HG03575 (cell line): ENCODE measurements around the gene PLAAT4.
"Not testable (repeated sequence)": the region's sequence is repeated elsewhere in the genome, so short reads cannot be mapped to it uniquely, and the experiment has no call there.

ENCODE experiments used
- ATAC-seq: cut with Tn5 transposase; IDR thresholded peaks from one replicate; pipeline ENCODE4 v1.9.1; 2021; ENCODE audit not compliant: unreplicated experiment, insufficient number of reproducible peaks, low FRiP score; ENCODE audit errors: extremely low read depth

PLAAT4 gene

GRCh38 chr11:63534076-63534475 lies 2.5 kb upstream of the PLAAT4 start:
- ATAC-seq: no peak

GRCh38 chr11:63534895-63535461 lies 1.6 kb upstream of the PLAAT4 start:
- ATAC-seq: no peak

GRCh38 chr11:63535734-63536133 lies 874 bp upstream of the PLAAT4 start:
- ATAC-seq: no peak

GRCh38 chr11:63537293-63538101 lies 889 bp downstream of the PLAAT4 start:
- ATAC-seq: no peak

GRCh38 chr11:63542506-63542905 lies 5.9 kb downstream of the PLAAT4 start:
- ATAC-seq: not testable (repeated sequence)

GRCh38 chr11:63543711-63544110 lies 7.1 kb downstream of the PLAAT4 start:
- no peak for ATAC-seq

- no peak for ATAC-seq
Measured at GRCh38 chr11:63547061-63547460, 10.5 kb downstream of the PLAAT4 start.

GRCh38 chr11:63548178-63548577 lies 11.6 kb downstream of the PLAAT4 start:
- ATAC-seq: no peak

GRCh38 chr11:63549411-63549810 lies 12.8 kb downstream of the PLAAT4 start:
- ATAC-seq: no peak

GRCh38 chr11:63550156-63550700 lies 13.6 kb downstream of the PLAAT4 start:
- not testable (repeated sequence) for ATAC-seq

GRCh38 chr11:63551091-63551888 lies 14.7 kb downstream of the PLAAT4 start:
- no peak for ATAC-seq

- no peak for ATAC-seq
Measured at GRCh38 chr11:63551889-63552266, 15.3 kb downstream of the PLAAT4 start.

GRCh38 chr11:63552921-63553320 lies 16.3 kb downstream of the PLAAT4 start:
- ATAC-seq: no peak

- no peak for ATAC-seq
Measured at GRCh38 chr11:63553759-63554158, 17.2 kb downstream of the PLAAT4 start.

GRCh38 chr11:63554877-63555223 lies 18.2 kb downstream of the PLAAT4 start:
- no peak for ATAC-seq

- ATAC-seq: no peak
Measured at GRCh38 chr11:63556404-63557013, 19.9 kb downstream of the PLAAT4 start.

GRCh38 chr11:63557570-63557969 lies 21.0 kb downstream of the PLAAT4 start:
- no peak for ATAC-seq

GRCh38 chr11:63558459-63559157 lies 22.0 kb downstream of the PLAAT4 start:
- no peak for ATAC-seq
